Spleen (tissue), 11 donors: ENCODE data around the gene VEGFB. TPM values are rescaled to one million over a fixed set of nuclear protein-coding genes. Genes with fewer than 3 reads are reported as not detected.

Experiments
- DNase-seq: peaks from one replicate; pipeline ENCODE4 v3.0.0-alpha.2; 2020
- H3K27ac ChIP-seq, 8 donors: fragments of 200-600 bp; sonication (generic) in 7 of 8; 1 replicate in 4 of 8; 2 replicates in 4 of 8; pipeline versions ENCODE4 v1.5.0 to v1.8.0; 2016 to 2021; ENCODE audit warnings: inconsistent platforms in 4 of 8, mild to moderate bottlenecking in 4 of 8, moderate library complexity in 1 of 8
- H3K27me3 ChIP-seq, 7 donors: fragments of 200-600 bp; sonication (generic) in 6 of 7; replicated peaks in 1 of 7; 1 replicate in 4 of 7; 2 replicates in 3 of 7; pipeline versions ENCODE4 v1.5.0 to v1.8.0; 2016 to 2021; ENCODE audit warnings: inconsistent platforms in 3 of 7, mild to moderate bottlenecking in 1 of 7
- H3K36me3 ChIP-seq, 6 donors: fragments of 200-600 bp; sonication (generic) in 5 of 6; 1 replicate in 4 of 6; 2 replicates in 2 of 6; pipeline versions ENCODE4 v1.5.0 to v1.8.0; 2016 to 2021; ENCODE audit warnings: inconsistent platforms in 2 of 6
- H3K4me1 ChIP-seq, 6 donors: fragments of 200-600 bp; sonication (generic) in 5 of 6; 1 replicate in 3 of 6; 2 replicates in 3 of 6; pipeline versions ENCODE4 v1.5.0 to v1.8.0; 2016 to 2021; ENCODE audit warnings: inconsistent platforms in 3 of 6
- H3K4me3 ChIP-seq, 8 donors: fragments of 200-600 bp; sonication (generic) in 7 of 8; 1 replicate in 4 of 8; 2 replicates in 4 of 8; pipeline versions ENCODE4 v1.5.0 to v1.8.0; 2016 to 2021; ENCODE audit warnings: inconsistent platforms in 4 of 8, mild to moderate bottlenecking in 4 of 8, moderate library complexity in 2 of 8
- H3K9me3 ChIP-seq, 8 donors: fragments of 200-600 bp; sonication (generic) in 7 of 8; 1 replicate in 4 of 8; 2 replicates in 4 of 8; pipeline versions ENCODE4 v1.5.0 to v1.8.0; 2016 to 2021; ENCODE audit warnings: inconsistent platforms in 4 of 8
- POLR2A ChIP-seq, 3 donors: fragments of 450-650 bp; IDR thresholded peaks; one replicate each; pipeline ENCODE4 v1.5.1; 2017; ENCODE audit warnings: antibody characterized with exemption in 3 of 3, mild to moderate bottlenecking in 1 of 3
- POLR2AphosphoS5 ChIP-seq, 3 donors: sonication (generic); formaldehyde crosslinking; IDR thresholded peaks; one replicate each; pipeline ENCODE4 v1.5.1; 2017; ENCODE audit warnings: antibody characterized with exemption in 3 of 3
- WGBS, 5 donors: extraction: QIAGEN DNeasy Blood & Tissue Kit in 3 of 5; methylation state at CpG; one replicate each; pipeline versions ENCODE4 v1.1.5 to v1.1.7; 2013 to 2018; 5-methylcytosine and 5-hydroxymethylcytosine counted together
- intact Hi-C: fragments of 100-400 bp; cut with DNase I; formaldehyde crosslinking; loops from one replicate; pipeline ENCODE4 v1.15.0; 2023; ENCODE audit warnings: low total_unique reads
- polyA plus RNA-seq, 3 donors: library from polyadenylated mRNA; stranded (reverse); fragments of 200-250 nt; gene quantifications; one replicate each; pipeline ENCODE4 v1.2.1, GENCODE V29; 2013
- total RNA-seq, 7 donors: library from RNA; depleted of rRNA in 3 of 7; stranded (reverse); fragments of >200 nt in 3 of 7; fragmentation: NEBNext Ultra II Directional in 4 of 7; extraction: Animal tissue kit (Norgen Biotek cat#: 25700) in 4 of 7; gene quantifications; one replicate each; pipeline versions ENCODE4 v1.1.0 to v1.2.1, GENCODE V29; 2016 to 2021
- TF ChIP-seq, protein P1 (sequence below), 11 experiments: fragments of 200-600 bp in 7 of 11; fragments of 450-650 bp in 4 of 11; sonication (generic) in 4 of 11; IDR thresholded peaks in 8 of 11; conservative IDR thresholded peaks in 3 of 11; 1 replicate in 7 of 11; 2 replicates in 4 of 11; pipeline versions ENCODE4 v1.4.0 to v1.8.0; 2016 to 2021; ENCODE audit warnings: antibody characterized with exemption in 11 of 11, inconsistent platforms in 4 of 11, mild to moderate bottlenecking in 1 of 11
- donor health status: healthy with polysubstance abuse.
- donor health status: DM: no; HTN: no; CAD: no; lungs with moderate emphysema.
- donor health status: DM: no; HTN: no; CAD: no.
- donor health status: Bipolar disorder and iron deficiency.
- donor health status: healthy.
- donor health status: DM: no; HTN: no; CAD: no.
- donor health status: DM: yes; HTN: yes; CAD: no.

Gene VEGFB
- total and polyA plus RNA-seq, 10 donors, result 38.3 to 103 (median 84.4) TPM

DNA sequence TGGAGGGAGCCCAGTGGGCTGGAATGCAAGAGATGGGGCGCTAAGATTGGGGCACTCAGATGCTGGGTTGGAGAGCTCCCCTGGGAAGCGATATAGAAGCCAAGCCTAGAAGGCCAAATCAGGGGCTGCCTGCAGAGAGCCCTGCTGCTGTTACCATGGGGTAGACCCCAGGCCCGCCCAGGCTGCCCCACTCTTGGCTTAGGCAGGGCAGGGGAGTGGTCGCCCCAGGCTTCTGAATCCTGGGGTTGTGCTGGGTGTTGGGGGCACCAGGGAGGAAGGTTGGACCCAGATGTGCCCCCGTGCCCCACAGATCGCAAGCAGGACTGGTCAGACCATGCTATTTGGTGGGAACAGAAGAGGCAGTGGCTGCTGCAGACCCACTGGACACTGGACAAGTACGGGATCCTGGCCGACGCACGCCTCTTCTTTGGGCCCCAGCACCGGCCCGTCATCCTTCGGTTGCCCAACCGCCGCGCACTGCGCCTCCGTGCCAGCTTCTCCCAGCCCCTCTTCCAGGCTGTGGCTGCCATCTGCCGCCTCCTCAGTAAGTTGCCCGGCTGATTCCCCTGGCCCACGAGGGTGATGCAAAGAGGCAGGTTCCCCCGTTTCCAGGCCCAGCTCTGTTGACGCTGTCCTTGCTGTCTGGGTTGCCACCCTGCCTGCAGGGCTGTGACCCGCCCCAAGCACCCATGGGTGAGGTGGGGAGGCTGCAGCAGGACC, 23.9 kb upstream of the VEGFB start:
- 91 to 96% (median 92%) methylated on average over 23 to 24 of the region's 24 CpGs for WGBS, 5 donors
- TF ChIP-seq, protein P1, sequence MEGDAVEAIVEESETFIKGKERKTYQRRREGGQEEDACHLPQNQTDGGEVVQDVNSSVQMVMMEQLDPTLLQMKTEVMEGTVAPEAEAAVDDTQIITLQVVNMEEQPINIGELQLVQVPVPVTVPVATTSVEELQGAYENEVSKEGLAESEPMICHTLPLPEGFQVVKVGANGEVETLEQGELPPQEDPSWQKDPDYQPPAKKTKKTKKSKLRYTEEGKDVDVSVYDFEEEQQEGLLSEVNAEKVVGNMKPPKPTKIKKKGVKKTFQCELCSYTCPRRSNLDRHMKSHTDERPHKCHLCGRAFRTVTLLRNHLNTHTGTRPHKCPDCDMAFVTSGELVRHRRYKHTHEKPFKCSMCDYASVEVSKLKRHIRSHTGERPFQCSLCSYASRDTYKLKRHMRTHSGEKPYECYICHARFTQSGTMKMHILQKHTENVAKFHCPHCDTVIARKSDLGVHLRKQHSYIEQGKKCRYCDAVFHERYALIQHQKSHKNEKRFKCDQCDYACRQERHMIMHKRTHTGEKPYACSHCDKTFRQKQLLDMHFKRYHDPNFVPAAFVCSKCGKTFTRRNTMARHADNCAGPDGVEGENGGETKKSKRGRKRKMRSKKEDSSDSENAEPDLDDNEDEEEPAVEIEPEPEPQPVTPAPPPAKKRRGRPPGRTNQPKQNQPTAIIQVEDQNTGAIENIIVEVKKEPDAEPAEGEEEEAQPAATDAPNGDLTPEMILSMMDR (IDR thresholded peaks at IDR 0.05 in 8 of 11, conservative IDR thresholded peaks at IDR 0.05 in 3 of 11), result no peak
- TF ChIP-seq POLR2AphosphoS5 (IDR thresholded peaks at IDR 0.05) (peak in 2 of 3 donors; percentile 5 to 48), POLR2A (IDR thresholded peaks at IDR 0.05) (no peak)
- Histone ChIP-seq H3K9me3 (no peaks in the 10 kb centered on the region), H3K27me3 (no peaks in the 10 kb centered on the region), H3K4me3 (no peak overlapping the region), H3K4me1 (peaks cover 20 to 97% (median 46%) of the 10 kb centered on the region in 6 donors), H3K36me3 (peaks cover 0 to 75% (median 45%) of the 10 kb centered on the region in 6 donors), H3K27ac (peak overlapping the region in 3 of 8 donors; percentile 7 to 99 (median 21))
- DNase-seq, result no peak
- intact Hi-C loops, result no loop called here

DNA sequence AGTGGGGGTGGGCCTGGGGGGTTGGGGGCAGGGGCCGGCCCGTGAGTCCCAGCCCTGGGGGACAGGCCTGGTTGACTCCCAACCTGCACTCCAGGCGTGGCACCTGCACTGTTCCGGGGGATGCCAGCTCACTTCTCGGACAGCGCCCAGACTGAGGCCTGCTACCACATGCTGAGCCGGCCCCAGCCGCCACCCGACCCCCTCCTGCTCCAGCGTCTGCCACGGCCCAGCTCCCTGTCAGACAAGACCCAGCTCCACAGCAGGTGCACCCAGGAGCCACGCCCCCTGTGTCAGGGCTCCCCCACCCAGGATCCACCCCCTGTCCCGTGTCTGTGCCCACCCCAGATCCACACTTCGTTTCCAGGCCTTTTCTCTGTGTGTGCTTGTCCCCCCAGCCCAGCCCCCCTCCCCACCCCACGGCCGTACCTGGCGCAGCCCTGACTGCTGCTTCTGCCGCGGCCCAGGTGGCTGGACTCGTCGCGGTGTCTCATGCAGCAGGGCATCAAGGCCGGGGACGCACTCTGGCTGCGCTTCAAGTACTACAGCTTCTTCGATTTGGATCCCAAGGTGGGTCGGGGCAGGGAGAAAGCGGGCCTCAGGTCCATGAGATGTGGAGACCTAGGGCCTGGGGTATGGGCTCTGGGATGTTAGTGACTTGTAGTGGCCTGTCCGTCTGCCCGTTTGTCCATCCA, 23.1 kb upstream of the VEGFB start:
- peaks cover 12 to 95% (median 41%) of the 10 kb centered on the region in 6 donors for H3K4me1 ChIP-seq
- intact Hi-C loops, result no loop called here
- WGBS, 5 donors, result 90 to 95% (median 91%) methylated on average over 29 to 30 of the region's 30 CpGs
- H3K4me3 ChIP-seq, result no peak overlapping the region
- peak overlapping the region in 3 of 8 donors; percentile 7 to 33 (median 21) for H3K27ac ChIP-seq
- TF ChIP-seq POLR2A (IDR thresholded peaks at IDR 0.05) (no peak), POLR2AphosphoS5 (IDR thresholded peaks at IDR 0.05) (peak in 1 of 3 donors; percentile 56)
- H3K9me3 ChIP-seq, result no peaks in the 10 kb centered on the region
- no peaks in the 10 kb centered on the region for H3K27me3 ChIP-seq
- peaks cover 0 to 84% (median 49%) of the 10 kb centered on the region in 6 donors for H3K36me3 ChIP-seq
- no peak for DNase-seq

DNA sequence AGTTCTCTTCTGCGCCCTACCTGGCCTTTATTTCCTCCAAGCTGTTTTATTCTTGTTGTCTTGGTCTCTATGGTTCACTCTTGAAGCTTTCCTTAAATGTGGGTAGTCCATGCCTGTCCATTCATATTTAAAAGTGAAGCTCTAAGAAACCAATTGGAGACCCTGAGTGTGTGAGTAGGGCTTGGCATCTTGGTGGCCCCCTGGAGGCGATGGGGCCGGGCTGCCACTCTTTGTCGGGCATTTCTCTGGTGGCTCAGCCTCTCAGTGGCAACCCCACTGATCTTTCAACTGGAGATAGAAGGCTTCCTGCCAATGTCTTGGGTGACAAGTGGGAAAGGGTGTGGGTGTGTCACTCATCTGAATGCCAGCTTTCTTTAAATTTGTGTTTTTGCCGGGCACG, 17.5 kb upstream of the VEGFB start:
- Histone ChIP-seq H3K27me3 (no peaks in the 10 kb centered on the region), H3K9me3 (no peaks in the 10 kb centered on the region), H3K4me3 (no peak overlapping the region), H3K36me3 (peaks cover 0 to 100% (median 68%) of the 10 kb centered on the region in 6 donors), H3K27ac (no peak overlapping the region), H3K4me1 (peaks cover 0 to 63% (median 13%) of the 10 kb centered on the region in 6 donors)
- intact Hi-C loops, result no loop called here
- WGBS, 5 donors, result 75 to 87% (median 83%) methylated on average over 6 of the region's 6 CpGs
- DNase-seq, result no peak
- no peak for TF ChIP-seq POLR2A (IDR thresholded peaks at IDR 0.05)
- TF ChIP-seq, protein P1 (IDR thresholded peaks at IDR 0.05 in 8 of 11, conservative IDR thresholded peaks at IDR 0.05 in 3 of 11), result no peak
- TF ChIP-seq POLR2AphosphoS5 (IDR thresholded peaks at IDR 0.05), result no peak

DNA sequence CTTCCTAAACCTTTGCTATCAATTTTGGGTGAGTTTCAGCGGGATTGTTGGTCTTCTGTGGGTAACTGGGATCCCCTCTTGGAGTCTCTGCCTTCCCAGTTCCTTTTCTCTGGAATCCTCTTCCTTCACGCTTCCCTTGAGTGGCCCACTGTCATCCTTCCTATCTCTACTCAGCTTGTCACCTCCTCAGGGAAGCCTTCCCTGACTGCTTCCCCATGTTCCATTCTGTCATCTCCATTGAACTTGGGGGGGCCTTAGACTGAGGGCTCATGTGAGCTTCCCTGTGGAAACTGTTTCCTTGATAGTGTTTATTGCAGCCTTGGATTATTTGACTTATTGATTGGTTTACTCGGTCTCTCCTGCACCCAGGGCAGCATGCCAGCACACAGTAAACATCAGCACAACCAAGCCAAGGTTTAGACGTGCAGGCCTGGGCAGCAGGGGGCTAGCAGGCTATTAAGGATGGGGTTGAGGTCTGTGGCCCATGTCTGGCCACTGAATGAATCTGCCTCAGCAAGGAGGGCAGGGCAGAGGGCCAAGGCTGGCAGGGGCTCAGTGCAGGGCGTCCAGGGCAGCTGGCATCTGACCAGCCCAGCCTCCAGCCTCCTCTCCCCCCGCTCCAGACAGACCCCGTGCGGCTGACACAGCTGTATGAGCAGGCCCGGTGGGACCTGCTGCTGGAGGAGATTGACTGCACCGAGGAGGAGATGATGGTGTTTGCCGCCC, 15.6 kb upstream of the VEGFB start:
- intact Hi-C loops, result no loop called here
- TF ChIP-seq POLR2A (IDR thresholded peaks at IDR 0.05) (no peak), POLR2AphosphoS5 (IDR thresholded peaks at IDR 0.05) (peak; percentile 9 to 75 (median 38))
- TF ChIP-seq, protein P1 (IDR thresholded peaks at IDR 0.05 in 8 of 11, conservative IDR thresholded peaks at IDR 0.05 in 3 of 11), result no peak

More for the DNA sequence above, 15.6 kb upstream of the VEGFB start:
- no peak for DNase-seq
- Histone ChIP-seq H3K9me3 (no peaks in the 10 kb centered on the region), H3K27ac (peak overlapping the region in 2 of 8 donors; percentile 25 to 35), H3K4me3 (no peak overlapping the region), H3K4me1 (peaks cover 0 to 67% (median 16%) of the 10 kb centered on the region in 6 donors), H3K36me3 (peaks cover 0 to 100% (median 72%) of the 10 kb centered on the region in 6 donors), H3K27me3 (no peaks in the 10 kb centered on the region)
- 86 to 95% (median 92%) methylated on average over 5 to 11 of the region's 11 CpGs for WGBS, 5 donors
